Neutrophil (primary cell): Measurements from ENCODE around the gene TPRX1.
"Not testable (repeated sequence)": the region's sequence is repeated elsewhere in the genome, so short reads cannot be mapped to it uniquely, and the experiment has no call there.

ENCODE experiments used
- H3K27ac ChIP-seq: fragments of 200-600 bp; sonication (generic); 2 replicates; pipeline ENCODE4 v1.5.1; 2016; ENCODE audit warnings: mild to moderate bottlenecking, moderate library complexity
- H3K27me3 ChIP-seq: fragments of 200-600 bp; sonication (generic); 2 replicates; pipeline ENCODE4 v1.6.0; 2016; ENCODE audit warnings: mild to moderate bottlenecking
- H3K36me3 ChIP-seq: fragments of 200-600 bp; sonication (generic); 2 replicates; pipeline ENCODE4 v1.5.1; 2017
- H3K4me1 ChIP-seq, 2 experiments: fragments of 200-600 bp in 1 of 2; sonication (generic) in 1 of 2; 1 replicate in 1 of 2; 2 replicates in 1 of 2; pipeline versions ENCODE4 v1.5.1 to v1.6.1; 2013 to 2016; ENCODE audit warnings: low read depth in 1 of 2, low read length in 1 of 2, mild to moderate bottlenecking in 1 of 2, moderate library complexity in 1 of 2; ENCODE audit not compliant: control insufficient read depth in 1 of 2, insufficient read depth in 1 of 2
- H3K4me3 ChIP-seq, 2 experiments: fragments of 200-600 bp in 1 of 2; sonication (generic) in 1 of 2; 1 replicate in 1 of 2; 2 replicates in 1 of 2; pipeline ENCODE4 v1.5.1; 2013 to 2016; ENCODE audit warnings: low read depth in 1 of 2, low read length in 1 of 2, mild to moderate bottlenecking in 1 of 2, moderate library complexity in 1 of 2
- H3K9me3 ChIP-seq: fragments of 200-600 bp; sonication (generic); 2 replicates; pipeline ENCODE4 v1.5.1; 2016
- CTCF ChIP-seq: fragments of 200-600 bp; sonication (generic); IDR thresholded peaks from 2 replicates; pipeline ENCODE4 v1.5.1; 2016; ENCODE audit warnings: antibody characterized with exemption

Gene TPRX1

GRCh38 chr19:47797996-47798903, 6.1 kb downstream of the TPRX1 start:
- no peaks in the 10 kb centered on the region for H3K4me1 ChIP-seq
- no peak for TF ChIP-seq CTCF

GRCh38 chr19:47796785-47797184, 7.6 kb downstream of the TPRX1 start:
- H3K27me3 ChIP-seq, result peaks cover 13% of the 10 kb centered on the region
- H3K4me3 ChIP-seq, result no peak overlapping the region
- no peak overlapping the region for H3K27ac ChIP-seq
- TF ChIP-seq CTCF, result no peak
- no peaks in the 10 kb centered on the region for H3K4me1 ChIP-seq
- H3K9me3 ChIP-seq, result no peaks in the 10 kb centered on the region
- H3K36me3 ChIP-seq, result no peaks in the 10 kb centered on the region

More at GRCh38 chr19:47797996-47798903, 6.1 kb downstream of the TPRX1 start:
- Histone ChIP-seq H3K36me3 (no peaks in the 10 kb centered on the region), H3K27ac (no peak overlapping the region), H3K4me3 (no peak overlapping the region), H3K9me3 (no peaks in the 10 kb centered on the region), H3K27me3 (peaks cover 13% of the 10 kb centered on the region)

- Histone ChIP-seq H3K36me3 (no peaks in the 10 kb centered on the region), H3K4me1 (no peaks in the 10 kb centered on the region), H3K27me3 (peaks cover 13% of the 10 kb centered on the region), H3K9me3 (no peaks in the 10 kb centered on the region), H3K27ac (no peak overlapping the region), H3K4me3 (no peak overlapping the region)
- TF ChIP-seq CTCF, result no peak
These were observed 9.8 kb downstream of the TPRX1 start for GRCh38 chr19:47794526-47794925.

- Histone ChIP-seq H3K27me3 (no peaks in the 10 kb centered on the region), H3K9me3 (no peaks in the 10 kb centered on the region), H3K27ac (no peak overlapping the region), H3K4me1 (no peaks in the 10 kb centered on the region), H3K4me3 (no peak overlapping the region), H3K36me3 (no peaks in the 10 kb centered on the region)
- TF ChIP-seq CTCF, result no peak
These were observed 11.7 kb downstream of the TPRX1 start for GRCh38 chr19:47792616-47793015.

- peak; percentile 71 for TF ChIP-seq CTCF
- Histone ChIP-seq H3K4me1 (no peaks in the 10 kb centered on the region), H3K27me3 (no peaks in the 10 kb centered on the region), H3K27ac (no peak overlapping the region), H3K36me3 (peaks cover 3% of the 10 kb centered on the region), H3K9me3 (no peaks in the 10 kb centered on the region), H3K4me3 (no peak overlapping the region)
These were observed 13.9 kb downstream of the TPRX1 start for GRCh38 chr19:47790398-47790814.

GRCh38 chr19:47789811-47790210, 14.5 kb downstream of the TPRX1 start:
- not testable (repeated sequence) for H3K36me3 ChIP-seq, H3K9me3 ChIP-seq, H3K4me3 ChIP-seq, H3K4me1 ChIP-seq, H3K27me3 ChIP-seq, H3K27ac ChIP-seq

GRCh38 chr19:47787307-47787706, 17.0 kb downstream of the TPRX1 start:
- not testable (repeated sequence) for H3K27ac ChIP-seq, H3K4me1 ChIP-seq, H3K4me3 ChIP-seq, H3K9me3 ChIP-seq, H3K27me3 ChIP-seq
- H3K36me3 ChIP-seq, result peaks cover 11% of the 10 kb centered on the region
